ENCODE measurements around the gene ARHGEF37.
"Not testable (repeated sequence)": the region's sequence is repeated elsewhere in the genome, so short reads cannot be mapped to it uniquely, and the experiment has no call there.

The ARHGEF37 gene

GRCh38 chr5:149576021-149576420, 5.3 kb upstream of the ARHGEF37 start:
- Histone ChIP-seq H3K9ac (ENCODE audit: low read length) (no peak overlapping the region), H3K27me3 (ENCODE audit: control insufficient read depth, insufficient read depth, low read length) (no peaks in the 10 kb centered on the region), H3K4me3 (ENCODE audit: low read length) (no peak overlapping the region), H3K4me1 (ENCODE audit: control insufficient read depth, insufficient read depth, low read length) (peaks cover 4% of the 10 kb centered on the region), H3K27ac (ENCODE audit: low read depth, low read length) (no peak overlapping the region), H3K36me3 (ENCODE audit: control insufficient read depth, insufficient read depth, low read length) (no peaks in the 10 kb centered on the region)

GRCh38 chr5:149578896-149579295, 2.4 kb upstream of the ARHGEF37 start:
- Histone ChIP-seq H3K9ac (ENCODE audit: low read length) (no peak overlapping the region), H3K4me3 (ENCODE audit: low read length) (no peak overlapping the region), H3K27me3 (ENCODE audit: control insufficient read depth, insufficient read depth, low read length) (no peaks in the 10 kb centered on the region), H3K4me1 (ENCODE audit: control insufficient read depth, insufficient read depth, low read length) (peaks cover 14% of the 10 kb centered on the region), H3K27ac (ENCODE audit: low read depth, low read length) (no peak overlapping the region), H3K36me3 (ENCODE audit: control insufficient read depth, insufficient read depth, low read length) (no peaks in the 10 kb centered on the region)

GRCh38 chr5:149580808-149581191, 498 bp upstream of the ARHGEF37 start:
- no peaks in the 10 kb centered on the region for H3K36me3 ChIP-seq (ENCODE audit: control insufficient read depth, insufficient read depth, low read length)
- peak overlapping the region; percentile 29 for H3K9ac ChIP-seq (ENCODE audit: low read length)

GRCh38 chr5:149581931-149582768, 852 bp downstream of the ARHGEF37 start:
- peaks cover 17% of the 10 kb centered on the region for H3K4me1 ChIP-seq (ENCODE audit: control insufficient read depth, insufficient read depth, low read length)
- peak overlapping the region; percentile 77 for H3K4me3 ChIP-seq (ENCODE audit: low read length)

More at GRCh38 chr5:149580808-149581191, 498 bp upstream of the ARHGEF37 start:
- Histone ChIP-seq H3K27me3 (ENCODE audit: control insufficient read depth, insufficient read depth, low read length) (no peaks in the 10 kb centered on the region), H3K27ac (ENCODE audit: low read depth, low read length) (peak overlapping the region; percentile 91), H3K4me3 (ENCODE audit: low read length) (peak overlapping the region; percentile 77), H3K4me1 (ENCODE audit: control insufficient read depth, insufficient read depth, low read length) (peaks cover 17% of the 10 kb centered on the region)

GRCh38 chr5:149583394-149583793, 2.1 kb downstream of the ARHGEF37 start:
- Histone ChIP-seq H3K4me1 (ENCODE audit: control insufficient read depth, insufficient read depth, low read length) (peaks cover 21% of the 10 kb centered on the region), H3K9ac (ENCODE audit: low read length) (no peak overlapping the region), H3K27ac (ENCODE audit: low read depth, low read length) (peak overlapping the region; percentile 83), H3K36me3 (ENCODE audit: control insufficient read depth, insufficient read depth, low read length) (no peaks in the 10 kb centered on the region), H3K4me3 (ENCODE audit: low read length) (peak overlapping the region; percentile 43), H3K27me3 (ENCODE audit: control insufficient read depth, insufficient read depth, low read length) (no peaks in the 10 kb centered on the region)

More at GRCh38 chr5:149581931-149582768, 852 bp downstream of the ARHGEF37 start:
- Histone ChIP-seq H3K27ac (ENCODE audit: low read depth, low read length) (peak overlapping the region; percentile 91), H3K36me3 (ENCODE audit: control insufficient read depth, insufficient read depth, low read length) (no peaks in the 10 kb centered on the region), H3K9ac (ENCODE audit: low read length) (peak overlapping the region; percentile 78), H3K27me3 (ENCODE audit: control insufficient read depth, insufficient read depth, low read length) (no peaks in the 10 kb centered on the region)

GRCh38 chr5:149584121-149584520, 2.8 kb downstream of the ARHGEF37 start:
- H3K4me1 ChIP-seq (ENCODE audit: control insufficient read depth, insufficient read depth, low read length) = peaks cover 21% of the 10 kb centered on the region
- H3K27ac ChIP-seq (ENCODE audit: low read depth, low read length) = peak overlapping the region; percentile 83
- no peaks in the 10 kb centered on the region for H3K36me3 ChIP-seq (ENCODE audit: control insufficient read depth, insufficient read depth, low read length)
- no peak overlapping the region for H3K9ac ChIP-seq (ENCODE audit: low read length)
- no peaks in the 10 kb centered on the region for H3K27me3 ChIP-seq (ENCODE audit: control insufficient read depth, insufficient read depth, low read length)
- H3K4me3 ChIP-seq (ENCODE audit: low read length) = no peak overlapping the region

- H3K36me3 ChIP-seq (ENCODE audit: control insufficient read depth, insufficient read depth, low read length) = no peaks in the 10 kb centered on the region
- H3K4me1 ChIP-seq (ENCODE audit: control insufficient read depth, insufficient read depth, low read length) = peaks cover 17% of the 10 kb centered on the region
- H3K9ac ChIP-seq (ENCODE audit: low read length) = no peak overlapping the region
- H3K27ac ChIP-seq (ENCODE audit: low read depth, low read length) = no peak overlapping the region
- no peaks in the 10 kb centered on the region for H3K27me3 ChIP-seq (ENCODE audit: control insufficient read depth, insufficient read depth, low read length)
- no peak overlapping the region for H3K4me3 ChIP-seq (ENCODE audit: low read length)
Measured at GRCh38 chr5:149585910-149586309, 4.6 kb downstream of the ARHGEF37 start.

GRCh38 chr5:149586708-149587318, 5.5 kb downstream of the ARHGEF37 start:
- no peaks in the 10 kb centered on the region for H3K36me3 ChIP-seq (ENCODE audit: control insufficient read depth, insufficient read depth, low read length)
- peaks cover 17% of the 10 kb centered on the region for H3K4me1 ChIP-seq (ENCODE audit: control insufficient read depth, insufficient read depth, low read length)
- peak overlapping the region; percentile 44 for H3K27ac ChIP-seq (ENCODE audit: low read depth, low read length)
- no peaks in the 10 kb centered on the region for H3K27me3 ChIP-seq (ENCODE audit: control insufficient read depth, insufficient read depth, low read length)
- no peak overlapping the region for H3K4me3 ChIP-seq (ENCODE audit: low read length)
- H3K9ac ChIP-seq (ENCODE audit: low read length) = no peak overlapping the region

GRCh38 chr5:149588936-149589335, 7.6 kb downstream of the ARHGEF37 start:
- H3K9ac ChIP-seq (ENCODE audit: low read length) = no peak overlapping the region
- H3K4me3 ChIP-seq (ENCODE audit: low read length) = no peak overlapping the region
- H3K36me3 ChIP-seq (ENCODE audit: control insufficient read depth, insufficient read depth, low read length) = no peaks in the 10 kb centered on the region
- H3K27me3 ChIP-seq (ENCODE audit: control insufficient read depth, insufficient read depth, low read length) = no peaks in the 10 kb centered on the region
- no peak overlapping the region for H3K27ac ChIP-seq (ENCODE audit: low read depth, low read length)
- peaks cover 6% of the 10 kb centered on the region for H3K4me1 ChIP-seq (ENCODE audit: control insufficient read depth, insufficient read depth, low read length)

GRCh38 chr5:149593370-149593769, 12.1 kb downstream of the ARHGEF37 start:
- H3K4me1 ChIP-seq (ENCODE audit: control insufficient read depth, insufficient read depth, low read length) = no peaks in the 10 kb centered on the region
- H3K36me3 ChIP-seq (ENCODE audit: control insufficient read depth, insufficient read depth, low read length) = no peaks in the 10 kb centered on the region
- H3K9ac ChIP-seq (ENCODE audit: low read length) = no peak overlapping the region
- H3K4me3 ChIP-seq (ENCODE audit: low read length) = no peak overlapping the region
- H3K27me3 ChIP-seq (ENCODE audit: control insufficient read depth, insufficient read depth, low read length) = no peaks in the 10 kb centered on the region
- H3K27ac ChIP-seq (ENCODE audit: low read depth, low read length) = no peak overlapping the region

- Histone ChIP-seq H3K27ac (ENCODE audit: low read depth, low read length) (no peak overlapping the region), H3K4me1 (ENCODE audit: control insufficient read depth, insufficient read depth, low read length) (no peaks in the 10 kb centered on the region), H3K9ac (ENCODE audit: low read length) (no peak overlapping the region), H3K27me3 (ENCODE audit: control insufficient read depth, insufficient read depth, low read length) (no peaks in the 10 kb centered on the region), H3K4me3 (ENCODE audit: low read length) (no peak overlapping the region), H3K36me3 (ENCODE audit: control insufficient read depth, insufficient read depth, low read length) (no peaks in the 10 kb centered on the region)
Measured at GRCh38 chr5:149594206-149594895, 13.1 kb downstream of the ARHGEF37 start.

- H3K27ac ChIP-seq (ENCODE audit: low read depth, low read length); H3K27me3 ChIP-seq (ENCODE audit: control insufficient read depth, insufficient read depth, low read length); H3K4me3 ChIP-seq (ENCODE audit: low read length); H3K36me3 ChIP-seq (ENCODE audit: control insufficient read depth, insufficient read depth, low read length); H3K9ac ChIP-seq (ENCODE audit: low read length); H3K4me1 ChIP-seq (ENCODE audit: control insufficient read depth, insufficient read depth, low read length): not testable (repeated sequence)
Measured at GRCh38 chr5:149595105-149595504, 13.8 kb downstream of the ARHGEF37 start.
